HEK293T (cell line): ENCODE data around the gene MBNL2.

Source experiments
- BHLHE40 ChIP-seq: fragments of 450-650 bp; IDR thresholded peaks from 2 replicates; pipeline ENCODE4 v1.6.1; 2016; ENCODE audit warnings: mild to moderate bottlenecking, moderate library complexity, borderline replicate concordance
- CTBP1 ChIP-seq: fragments of 450-650 bp; IDR thresholded peaks from 2 replicates; pipeline ENCODE4 v1.6.1; 2016; ENCODE audit warnings: borderline replicate concordance
- ELF4 ChIP-seq: fragments of 450-650 bp; IDR thresholded peaks from 2 replicates; pipeline ENCODE4 v1.6.1; 2017; ENCODE audit warnings: antibody characterized with exemption
- FOXA1 ChIP-seq: fragments of 450-650 bp; IDR thresholded peaks from 2 replicates; pipeline ENCODE4 v1.6.1; 2016; ENCODE audit warnings: mild to moderate bottlenecking
- FOXM1 ChIP-seq: fragments of 450-650 bp; IDR thresholded peaks from 2 replicates; pipeline ENCODE4 v1.6.1; 2017; ENCODE audit warnings: mild to moderate bottlenecking, borderline replicate concordance
- SP1 ChIP-seq: fragments of 450-650 bp; IDR thresholded peaks from 2 replicates; pipeline ENCODE4 v1.6.1; 2017
- SUZ12 ChIP-seq: fragments of 450-650 bp; IDR thresholded peaks from 2 replicates; pipeline ENCODE4 v1.6.1; 2016; ENCODE audit warnings: mild to moderate bottlenecking
- TARDBP ChIP-seq: fragments of 450-650 bp; IDR thresholded peaks from 2 replicates; pipeline ENCODE4 v1.6.1; 2016

DNA sequence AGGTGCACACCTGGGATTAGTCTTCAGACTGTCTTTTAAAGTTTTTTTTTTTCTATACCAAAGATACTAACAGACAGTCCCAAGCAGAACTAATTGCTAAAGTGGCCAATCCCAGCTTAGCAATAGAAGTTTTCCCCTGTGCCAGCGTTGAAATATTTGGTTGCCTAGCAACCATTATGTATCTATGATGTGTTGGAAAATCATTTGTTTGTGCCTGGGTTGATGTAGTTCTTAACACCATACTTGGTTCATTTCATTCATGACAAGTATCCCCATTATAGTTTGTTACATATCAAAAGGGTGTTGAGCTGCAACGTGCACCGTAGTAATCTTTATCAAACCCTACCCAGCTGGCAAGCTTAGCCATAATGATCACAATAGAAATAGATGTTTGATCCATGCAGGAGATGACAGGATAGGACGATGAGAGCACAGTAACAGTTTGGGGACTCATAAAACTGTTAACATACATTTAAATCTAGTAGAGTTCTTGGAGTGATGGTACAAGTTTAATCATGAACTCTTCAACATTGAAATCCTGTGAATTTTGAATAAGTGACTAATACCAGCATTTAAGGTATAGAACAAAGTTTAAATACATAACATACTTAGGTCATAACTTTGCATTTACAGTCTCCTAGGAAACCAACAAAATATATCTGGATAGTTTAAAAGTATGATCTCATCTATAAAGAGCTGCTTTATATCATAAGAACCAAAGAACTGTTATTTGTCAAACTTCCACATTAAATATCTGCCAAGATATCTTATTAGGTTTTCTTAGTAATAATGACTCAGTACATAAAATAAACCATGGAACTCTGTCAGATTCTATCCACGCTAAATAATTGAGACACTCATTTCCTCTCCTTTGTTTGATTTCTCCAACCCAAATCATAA is 73.4 kb downstream of the MBNL2 start:
- no peak for TF ChIP-seq CTBP1
- TF ChIP-seq SP1: no peak
- no peak for TF ChIP-seq TARDBP
- TF ChIP-seq FOXM1: no peak
- no peak for TF ChIP-seq SUZ12
- TF ChIP-seq BHLHE40: no peak
- no peak for TF ChIP-seq FOXA1
- no peak for TF ChIP-seq ELF4
